ENCODE results near the gene OSBPL5.

Gene OSBPL5

GRCh38 chr11:3109434-3109833, 55.7 kb downstream of the OSBPL5 start:
- Histone ChIP-seq H3K9ac (ENCODE audit: low read depth, low read length, poor library complexity) (no peak overlapping the region), H2BK5ac (ENCODE audit: low read length) (no peak overlapping the region), H3K14ac (ENCODE audit: low read length) (no peak overlapping the region), H3K4me2 (ENCODE audit: insufficient read depth, low read length, poor library complexity, severe bottlenecking) (no peak overlapping the region), H4K8ac (ENCODE audit: low read depth, low read length) (no peak overlapping the region), H3K4ac (ENCODE audit: low read length) (no peak overlapping the region), H3K18ac (ENCODE audit: low read length) (no peak overlapping the region), H3K9me3 (replicated peaks in 1 of 2; ENCODE audit: control insufficient read depth in 2 of 2, insufficient read depth in 1 of 2, low read depth in 1 of 2, low read length in 2 of 2) (peaks cover 4 to 28% of the 10 kb centered on the region in 2 donors), H3K23ac (ENCODE audit: low read depth, low read length, poor library complexity) (no peak overlapping the region), H3K79me1 (ENCODE audit: low read depth, low read length) (no peaks in the 10 kb centered on the region), H2AFZ (ENCODE audit: low read length) (no peak overlapping the region), H3K36me3 (replicated peaks in 1 of 2; ENCODE audit: control insufficient read depth in 2 of 2, insufficient read depth in 2 of 2, low read length in 2 of 2) (peaks cover 3 to 26% of the 10 kb centered on the region in 2 donors), H2BK15ac (ENCODE audit: low read length) (no peak overlapping the region), H2BK12ac (ENCODE audit: low read length) (no peak overlapping the region), H3K27me3 (ENCODE audit: control insufficient read depth in 3 of 3, insufficient read depth in 3 of 3, low read depth in 1 of 3, low read length in 3 of 3) (no peaks in the 10 kb centered on the region), H2AK5ac (ENCODE audit: low read depth, low read length) (peak overlapping the region; percentile 36), H3K4me3 (ENCODE audit: low read length in 2 of 2) (no peak overlapping the region), H3K27ac (replicated peaks; ENCODE audit: low read length) (no peak overlapping the region), H4K91ac (ENCODE audit: low read depth, low read length, poor library complexity) (no peak overlapping the region), H3K4me1 (ENCODE audit: control insufficient read depth in 2 of 2, insufficient read depth in 1 of 2, low read depth in 1 of 2, low read length in 2 of 2) (no peaks in the 10 kb centered on the region), H2BK120ac (ENCODE audit: low read depth, low read length) (no peak overlapping the region)
- DNase-seq (ENCODE audit: low spot score), result no peak
- no CpG with 5 or more reads among the region's 7 CpGs for WGBS, 2 donors (ENCODE audit: extremely low coverage in 2 of 2, insufficient read length in 2 of 2, insufficient replicate concordance in 1 of 2)

DNA sequence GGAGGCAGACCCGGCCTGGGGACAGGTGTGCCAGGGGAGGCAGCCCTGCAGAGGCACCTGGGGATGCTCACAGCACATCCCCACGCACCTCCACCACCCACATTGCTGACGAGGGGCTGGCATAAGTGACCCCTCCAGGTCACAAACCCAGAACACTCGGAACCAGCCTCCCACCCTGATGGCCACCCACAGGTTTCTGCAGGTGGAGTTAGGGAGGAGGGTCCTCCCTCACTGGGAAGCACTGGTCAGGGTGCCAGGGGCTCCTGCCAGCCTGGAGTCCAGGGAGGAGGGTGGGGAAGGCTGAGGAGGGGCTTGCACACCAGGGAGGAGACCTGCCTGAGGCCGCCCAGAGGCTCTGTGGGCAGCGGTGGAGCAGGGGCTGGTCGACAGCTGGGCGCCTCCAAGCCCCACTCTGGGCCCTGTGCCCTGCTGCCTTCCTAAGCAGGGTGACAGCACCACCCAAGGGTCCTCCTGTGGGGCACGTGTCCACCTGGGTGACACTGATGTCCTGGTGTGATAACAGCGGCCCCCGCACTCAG, 56.9 kb downstream of the OSBPL5 start:
- peaks cover 4 to 20% of the 10 kb centered on the region in 2 donors for H3K9me3 ChIP-seq (replicated peaks in 1 of 2; ENCODE audit: control insufficient read depth in 2 of 2, insufficient read depth in 1 of 2, low read depth in 1 of 2, low read length in 2 of 2)
- no peaks in the 10 kb centered on the region for H3K27me3 ChIP-seq (ENCODE audit: control insufficient read depth in 3 of 3, insufficient read depth in 3 of 3, low read depth in 1 of 3, low read length in 3 of 3)
- peak overlapping the region; percentile 48 for H3K18ac ChIP-seq (ENCODE audit: low read length)
- DNase-seq (ENCODE audit: low spot score), result no peak
- H4K8ac ChIP-seq (ENCODE audit: low read depth, low read length), result no peak overlapping the region
- H3K23ac ChIP-seq (ENCODE audit: low read depth, low read length, poor library complexity), result peak overlapping the region; percentile 73
- no peak overlapping the region for H2BK12ac ChIP-seq (ENCODE audit: low read length)
- no CpG with 5 or more reads among the region's 11 CpGs for WGBS, 2 donors (ENCODE audit: extremely low coverage in 2 of 2, insufficient read length in 2 of 2, insufficient replicate concordance in 1 of 2)
- no peak overlapping the region for H2AK5ac ChIP-seq (ENCODE audit: low read depth, low read length)
- no peak overlapping the region for H2BK15ac ChIP-seq (ENCODE audit: low read length)
- H3K27ac ChIP-seq (replicated peaks; ENCODE audit: low read length), result no peak overlapping the region
- H2BK5ac ChIP-seq (ENCODE audit: low read length), result no peak overlapping the region
- H3K4me2 ChIP-seq (ENCODE audit: insufficient read depth, low read length, poor library complexity, severe bottlenecking), result no peak overlapping the region
- H3K4me3 ChIP-seq (ENCODE audit: low read length in 2 of 2), result no peak overlapping the region
- H2BK120ac ChIP-seq (ENCODE audit: low read depth, low read length), result no peak overlapping the region
- H3K79me1 ChIP-seq (ENCODE audit: low read depth, low read length), result no peaks in the 10 kb centered on the region
- H3K4me1 ChIP-seq (ENCODE audit: control insufficient read depth in 2 of 2, insufficient read depth in 1 of 2, low read depth in 1 of 2, low read length in 2 of 2), result no peaks in the 10 kb centered on the region
- H3K14ac ChIP-seq (ENCODE audit: low read length), result peak overlapping the region; percentile 21
- H3K36me3 ChIP-seq (replicated peaks in 1 of 2; ENCODE audit: control insufficient read depth in 2 of 2, insufficient read depth in 2 of 2, low read length in 2 of 2), result peaks cover 3 to 23% of the 10 kb centered on the region in 2 donors
- no peak overlapping the region for H2AFZ ChIP-seq (ENCODE audit: low read length)
- no peak overlapping the region for H4K91ac ChIP-seq (ENCODE audit: low read depth, low read length, poor library complexity)
- no peak overlapping the region for H3K4ac ChIP-seq (ENCODE audit: low read length)
- peak overlapping the region; percentile 60 for H3K9ac ChIP-seq (ENCODE audit: low read depth, low read length, poor library complexity)

- H3K36me3 ChIP-seq (replicated peaks in 1 of 2; ENCODE audit: control insufficient read depth in 2 of 2, insufficient read depth in 2 of 2, low read length in 2 of 2), result peaks cover 3 to 22% of the 10 kb centered on the region in 2 donors
- H3K4me1 ChIP-seq (ENCODE audit: control insufficient read depth in 2 of 2, insufficient read depth in 1 of 2, low read depth in 1 of 2, low read length in 2 of 2), result no peaks in the 10 kb centered on the region
- no peak overlapping the region for H2BK120ac ChIP-seq (ENCODE audit: low read depth, low read length)
- peak overlapping the region; percentile 94 for H3K14ac ChIP-seq (ENCODE audit: low read length)
- peak overlapping the region; percentile 89 for H4K91ac ChIP-seq (ENCODE audit: low read depth, low read length, poor library complexity)
- no CpG with 5 or more reads among the region's 21 CpGs for WGBS, 2 donors (ENCODE audit: extremely low coverage in 2 of 2, insufficient read length in 2 of 2, insufficient replicate concordance in 1 of 2)
- no peak overlapping the region for H3K4me3 ChIP-seq (ENCODE audit: low read length in 2 of 2)
- H3K9me3 ChIP-seq (replicated peaks in 1 of 2; ENCODE audit: control insufficient read depth in 2 of 2, insufficient read depth in 1 of 2, low read depth in 1 of 2, low read length in 2 of 2), result peaks cover 4 to 15% of the 10 kb centered on the region in 2 donors
- H3K18ac ChIP-seq (ENCODE audit: low read length), result peak overlapping the region; percentile 83
- peak overlapping the region; percentile 30 for H2BK12ac ChIP-seq (ENCODE audit: low read length)
- H3K4ac ChIP-seq (ENCODE audit: low read length), result no peak overlapping the region
- peak overlapping the region; percentile 37 for H2AK5ac ChIP-seq (ENCODE audit: low read depth, low read length)
- H3K9ac ChIP-seq (ENCODE audit: low read depth, low read length, poor library complexity), result peak overlapping the region; percentile 77
- no peak overlapping the region for H4K8ac ChIP-seq (ENCODE audit: low read depth, low read length)
- no peaks in the 10 kb centered on the region for H3K27me3 ChIP-seq (ENCODE audit: control insufficient read depth in 3 of 3, insufficient read depth in 3 of 3, low read depth in 1 of 3, low read length in 3 of 3)
- DNase-seq (ENCODE audit: low spot score), result no peak
- H3K23ac ChIP-seq (ENCODE audit: low read depth, low read length, poor library complexity), result peak overlapping the region; percentile 80
- H2BK5ac ChIP-seq (ENCODE audit: low read length), result no peak overlapping the region
- H3K79me1 ChIP-seq (ENCODE audit: low read depth, low read length), result no peaks in the 10 kb centered on the region
- H2AFZ ChIP-seq (ENCODE audit: low read length), result no peak overlapping the region
- peak overlapping the region; percentile 37 for H2BK15ac ChIP-seq (ENCODE audit: low read length)
- no peak overlapping the region for H3K4me2 ChIP-seq (ENCODE audit: insufficient read depth, low read length, poor library complexity, severe bottlenecking)
- no peak overlapping the region for H3K27ac ChIP-seq (replicated peaks; ENCODE audit: low read length)
Observed at GRCh38 chr11:3107608-3108182, 57.4 kb downstream of the OSBPL5 start.

DNA sequence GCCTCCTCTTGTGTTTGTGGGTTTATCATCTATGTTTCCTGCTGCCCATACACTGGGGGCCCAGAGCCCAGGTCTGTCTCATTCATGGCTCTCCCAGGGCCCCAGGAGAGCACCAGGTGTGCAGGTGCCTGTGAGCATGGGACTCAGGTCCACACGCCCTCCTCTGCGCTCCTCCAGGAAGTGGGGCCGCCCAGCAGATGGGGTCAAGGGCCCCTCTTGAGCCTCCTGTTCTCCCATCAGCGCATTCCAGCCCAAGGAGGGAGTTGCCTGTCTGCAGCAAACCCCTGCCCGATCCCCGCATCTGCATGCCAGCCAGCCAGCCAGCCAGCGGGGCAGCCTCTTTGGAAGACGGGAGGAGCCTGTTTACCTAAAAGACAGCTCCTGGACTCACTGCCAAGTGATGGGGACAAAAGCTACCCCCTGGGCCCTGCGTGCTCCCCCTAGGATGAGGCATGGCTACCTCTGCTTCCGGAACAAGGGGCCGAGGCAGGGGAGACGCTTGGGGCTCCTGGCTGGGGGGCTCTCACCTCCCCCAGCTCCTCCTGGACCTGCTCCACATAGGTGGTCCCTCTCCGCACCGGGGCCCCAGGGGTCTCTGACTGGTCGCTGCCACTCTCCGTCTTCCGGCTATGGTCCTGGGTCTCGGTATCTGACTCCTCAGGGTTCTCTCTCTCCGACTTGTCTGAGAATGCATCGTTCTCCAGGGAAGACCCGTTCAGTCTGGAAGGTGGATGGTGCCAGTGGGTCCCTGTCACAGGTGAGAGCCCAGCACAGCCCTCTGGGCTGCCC, 58.2 kb downstream of the OSBPL5 start:
- no peak overlapping the region for H2AK5ac ChIP-seq (ENCODE audit: low read depth, low read length)
- H3K27ac ChIP-seq (replicated peaks; ENCODE audit: low read length), result no peak overlapping the region
- no peak overlapping the region for H3K4ac ChIP-seq (ENCODE audit: low read length)
- no peak overlapping the region for H2AFZ ChIP-seq (ENCODE audit: low read length)
- H3K79me1 ChIP-seq (ENCODE audit: low read depth, low read length), result no peaks in the 10 kb centered on the region
- peak overlapping the region; percentile 77 for H3K9ac ChIP-seq (ENCODE audit: low read depth, low read length, poor library complexity)
- peaks cover 2 to 17% of the 10 kb centered on the region in 2 donors for H3K36me3 ChIP-seq (replicated peaks in 1 of 2; ENCODE audit: control insufficient read depth in 2 of 2, insufficient read depth in 2 of 2, low read length in 2 of 2)
- H4K8ac ChIP-seq (ENCODE audit: low read depth, low read length), result no peak overlapping the region
- no peak overlapping the region for H2BK15ac ChIP-seq (ENCODE audit: low read length)
- no CpG with 5 or more reads among the region's 21 CpGs for WGBS, 2 donors (ENCODE audit: extremely low coverage in 2 of 2, insufficient read length in 2 of 2, insufficient replicate concordance in 1 of 2)
- H3K9me3 ChIP-seq (replicated peaks in 1 of 2; ENCODE audit: control insufficient read depth in 2 of 2, insufficient read depth in 1 of 2, low read depth in 1 of 2, low read length in 2 of 2), result peaks cover 4 to 7% of the 10 kb centered on the region in 2 donors
- peak overlapping the region; percentile 94 for H3K14ac ChIP-seq (ENCODE audit: low read length)
- peak overlapping the region; percentile 80 for H3K23ac ChIP-seq (ENCODE audit: low read depth, low read length, poor library complexity)
- H3K4me3 ChIP-seq (ENCODE audit: low read length in 2 of 2), result no peak overlapping the region
- H2BK120ac ChIP-seq (ENCODE audit: low read depth, low read length), result no peak overlapping the region
- H2BK12ac ChIP-seq (ENCODE audit: low read length), result peak overlapping the region; percentile 30
- no peaks in the 10 kb centered on the region for H3K27me3 ChIP-seq (ENCODE audit: control insufficient read depth in 3 of 3, insufficient read depth in 3 of 3, low read depth in 1 of 3, low read length in 3 of 3)
- H3K4me2 ChIP-seq (ENCODE audit: insufficient read depth, low read length, poor library complexity, severe bottlenecking), result no peak overlapping the region
- H2BK5ac ChIP-seq (ENCODE audit: low read length), result peak overlapping the region; percentile 66
- no peak for DNase-seq (ENCODE audit: low spot score)
- H3K18ac ChIP-seq (ENCODE audit: low read length), result peak overlapping the region; percentile 83
- no peaks in the 10 kb centered on the region for H3K4me1 ChIP-seq (ENCODE audit: control insufficient read depth in 2 of 2, insufficient read depth in 1 of 2, low read depth in 1 of 2, low read length in 2 of 2)
- H4K91ac ChIP-seq (ENCODE audit: low read depth, low read length, poor library complexity), result no peak overlapping the region
